Panc1 (cell line): ENCODE results near the gene CHRD. TPM values are rescaled to one million over a fixed set of nuclear protein-coding genes. Genes with fewer than 3 reads are reported as not detected.
"Not testable (repeated sequence)": the region's sequence is repeated elsewhere in the genome, so short reads cannot be mapped to it uniquely, and the experiment has no call there.

Experiments
- ATAC-seq: fragments of 200-7000 bp; cut with Tn5 transposase; 2 replicates; pipeline ENCODE4 v1.9.1; 2020; ENCODE audit warnings: mild to moderate bottlenecking, moderate library complexity
- BruUV-seq: library from RNA; stranded (reverse); fragments of 400-500 nt; replicated peaks from 2 replicates; lab custom pipeline; 2021; lab: Mats Ljungman, UMichigan
- CTCF ChIA-PET: fragments of 300-600 bp; sonication (Branson Sonifier 250); formaldehyde crosslinking; loops from one replicate; lab custom pipeline; 2022; ENCODE audit warnings: antibody characterized with exemption; lab: Charles Lee
- POLR2A ChIA-PET: fragments of 300-600 bp; sonication (Branson Sonifier 250); formaldehyde crosslinking; loops from one replicate; lab custom pipeline; 2022; ENCODE audit warnings: antibody characterized with exemption; lab: Charles Lee
- DNase-seq: peaks from one replicate; pipeline ENCODE4 v3.0.0-alpha.2; 2010; ENCODE audit warnings: low read depth, low spot score
- H3K27ac ChIP-seq: 2 replicates; pipeline ENCODE4 v1.5.1; 2011; ENCODE audit warnings: mild to moderate bottlenecking, low read length, inconsistent platforms
- H3K27me3 ChIP-seq: fragments of 200-500 bp; sonication (Bioruptor generic); 2 replicates; pipeline ENCODE4 v1.6.0; 2014; ENCODE audit warnings: low read length, inconsistent platforms; ENCODE audit not compliant: control insufficient read depth, insufficient read depth
- H3K36me3 ChIP-seq: fragments of 200-500 bp; sonication (Bioruptor generic); 2 replicates; pipeline ENCODE4 v1.5.1; 2014; ENCODE audit warnings: inconsistent platforms, mild to moderate bottlenecking, low read length, moderate library complexity; ENCODE audit not compliant: control insufficient read depth, insufficient read depth
- H3K4me1 ChIP-seq: 2 replicates; pipeline ENCODE4 v1.5.1; 2011; ENCODE audit warnings: inconsistent platforms, mild to moderate bottlenecking, low read length, moderate library complexity; ENCODE audit not compliant: control insufficient read depth, insufficient read depth
- H3K4me3 ChIP-seq, 2 experiments: 2 replicates each; pipeline ENCODE4 v1.5.1; 2011 to 2012; ENCODE audit warnings: low read depth in 2 of 2, low read length in 2 of 2, mild to moderate bottlenecking in 2 of 2, inconsistent platforms in 1 of 2, moderate library complexity in 1 of 2
- H3K9me3 ChIP-seq: fragments of 200-500 bp; sonication (Bioruptor generic); 2 replicates; pipeline ENCODE4 v1.5.1; 2014; ENCODE audit warnings: low read depth, mild to moderate bottlenecking, inconsistent platforms, low read length, moderate library complexity; ENCODE audit not compliant: control insufficient read depth, insufficient read depth
- POLR2AphosphoS5 ChIP-seq: IDR thresholded peaks from 2 replicates; pipeline ENCODE4 v1.6.1; 2012; ENCODE audit warnings: mild to moderate bottlenecking, low read depth, low read length, moderate library complexity
- SIN3A ChIP-seq: IDR thresholded peaks from 2 replicates; pipeline ENCODE4 v1.6.1; 2012; ENCODE audit warnings: low read depth, mild to moderate bottlenecking, low read length, moderate library complexity, borderline replicate concordance; ENCODE audit not compliant: insufficient read depth
- TCF7L2 ChIP-seq: IDR thresholded peaks from 2 replicates; pipeline ENCODE4 v1.6.1; 2011; ENCODE audit warnings: mild to moderate bottlenecking, low read depth, low read length, inconsistent platforms
- in situ Hi-C: cut with HindIII; loops from 2 replicates; pipeline ENCODE4 v1.10.0; 2016; ENCODE audit warnings: low sequenced_read_pairs, low pct_unique_long_range_greater_than_20kb
- intact Hi-C: fragments of 100-400 bp; cut with micrococcal nuclease; formaldehyde crosslinking; loops from one replicate; pipeline ENCODE4 v1.10.0; 2022; ENCODE audit not compliant: unreplicated experiment
- total RNA-seq: library from RNA; stranded (reverse); gene quantifications from one replicate; pipeline ENCODE4 v1.2.1, GENCODE V29; 2021; ENCODE audit not compliant: unreplicated experiment
- TF ChIP-seq, protein P1 (sequence below): fragments of 450-650 bp; IDR thresholded peaks from 2 replicates; pipeline ENCODE4 v1.5.1; 2017; ENCODE audit warnings: mild to moderate bottlenecking
- TF ChIP-seq, protein P2 (sequence below), 2 experiments: IDR thresholded peaks; 2 replicates each; pipeline ENCODE4 v1.6.1; 2011 to 2012; ENCODE audit warnings: low read depth in 2 of 2, control low read depth in 1 of 2, low read length in 1 of 2, mild to moderate bottlenecking in 1 of 2, moderate library complexity in 1 of 2; ENCODE audit not compliant: insufficient read depth in 1 of 2

CHRD gene
- total RNA-seq, 1 experiment from 2014 or later, result 1.4 TPM

DNA sequence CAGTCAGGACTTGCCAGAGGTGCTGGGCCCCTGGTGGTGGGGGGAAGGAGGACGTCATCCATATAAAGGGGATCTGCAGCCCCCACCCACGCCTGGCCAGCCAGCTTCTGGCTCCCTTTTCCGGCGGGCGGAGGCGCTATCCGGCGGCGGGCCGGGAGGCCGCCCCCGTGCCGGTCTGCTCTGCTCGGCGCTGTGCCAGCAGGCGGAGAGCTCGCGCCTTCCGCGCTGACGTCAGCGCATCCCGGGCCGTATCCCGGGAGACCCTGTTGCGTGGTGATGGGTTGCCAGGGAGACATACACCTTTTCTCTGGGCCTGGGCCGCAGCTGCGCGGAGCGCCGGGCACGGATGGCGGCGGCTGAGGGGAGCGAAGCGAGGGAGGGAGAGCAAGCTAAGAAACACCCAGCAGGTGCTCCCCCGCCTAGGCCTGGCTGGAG lies 41.3 kb upstream of the CHRD start:
- ATAC-seq, result no peak
- Histone ChIP-seq H3K4me3 (no peak overlapping the region), H3K4me1 (peaks cover 31% of the 10 kb centered on the region), H3K27me3 (no peaks in the 10 kb centered on the region), H3K9me3 (no peaks in the 10 kb centered on the region), H3K36me3 (no peaks in the 10 kb centered on the region; the same call in 1 of the 2 replicates), H3K27ac (no peak overlapping the region)
- ChIA-PET POLR2A (no interaction called here), CTCF (no interaction called here)
- intact Hi-C loops (no loop called here), in situ Hi-C loops (no loop called here)
- no TSS peak for BruUV-seq
- DNase-seq, result no peak
- TF ChIP-seq POLR2AphosphoS5 (no peak), TCF7L2 (no peak), SIN3A (no peak)
- TF ChIP-seq, protein P1, sequence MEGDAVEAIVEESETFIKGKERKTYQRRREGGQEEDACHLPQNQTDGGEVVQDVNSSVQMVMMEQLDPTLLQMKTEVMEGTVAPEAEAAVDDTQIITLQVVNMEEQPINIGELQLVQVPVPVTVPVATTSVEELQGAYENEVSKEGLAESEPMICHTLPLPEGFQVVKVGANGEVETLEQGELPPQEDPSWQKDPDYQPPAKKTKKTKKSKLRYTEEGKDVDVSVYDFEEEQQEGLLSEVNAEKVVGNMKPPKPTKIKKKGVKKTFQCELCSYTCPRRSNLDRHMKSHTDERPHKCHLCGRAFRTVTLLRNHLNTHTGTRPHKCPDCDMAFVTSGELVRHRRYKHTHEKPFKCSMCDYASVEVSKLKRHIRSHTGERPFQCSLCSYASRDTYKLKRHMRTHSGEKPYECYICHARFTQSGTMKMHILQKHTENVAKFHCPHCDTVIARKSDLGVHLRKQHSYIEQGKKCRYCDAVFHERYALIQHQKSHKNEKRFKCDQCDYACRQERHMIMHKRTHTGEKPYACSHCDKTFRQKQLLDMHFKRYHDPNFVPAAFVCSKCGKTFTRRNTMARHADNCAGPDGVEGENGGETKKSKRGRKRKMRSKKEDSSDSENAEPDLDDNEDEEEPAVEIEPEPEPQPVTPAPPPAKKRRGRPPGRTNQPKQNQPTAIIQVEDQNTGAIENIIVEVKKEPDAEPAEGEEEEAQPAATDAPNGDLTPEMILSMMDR, result no peak
- TF ChIP-seq, protein P2, sequence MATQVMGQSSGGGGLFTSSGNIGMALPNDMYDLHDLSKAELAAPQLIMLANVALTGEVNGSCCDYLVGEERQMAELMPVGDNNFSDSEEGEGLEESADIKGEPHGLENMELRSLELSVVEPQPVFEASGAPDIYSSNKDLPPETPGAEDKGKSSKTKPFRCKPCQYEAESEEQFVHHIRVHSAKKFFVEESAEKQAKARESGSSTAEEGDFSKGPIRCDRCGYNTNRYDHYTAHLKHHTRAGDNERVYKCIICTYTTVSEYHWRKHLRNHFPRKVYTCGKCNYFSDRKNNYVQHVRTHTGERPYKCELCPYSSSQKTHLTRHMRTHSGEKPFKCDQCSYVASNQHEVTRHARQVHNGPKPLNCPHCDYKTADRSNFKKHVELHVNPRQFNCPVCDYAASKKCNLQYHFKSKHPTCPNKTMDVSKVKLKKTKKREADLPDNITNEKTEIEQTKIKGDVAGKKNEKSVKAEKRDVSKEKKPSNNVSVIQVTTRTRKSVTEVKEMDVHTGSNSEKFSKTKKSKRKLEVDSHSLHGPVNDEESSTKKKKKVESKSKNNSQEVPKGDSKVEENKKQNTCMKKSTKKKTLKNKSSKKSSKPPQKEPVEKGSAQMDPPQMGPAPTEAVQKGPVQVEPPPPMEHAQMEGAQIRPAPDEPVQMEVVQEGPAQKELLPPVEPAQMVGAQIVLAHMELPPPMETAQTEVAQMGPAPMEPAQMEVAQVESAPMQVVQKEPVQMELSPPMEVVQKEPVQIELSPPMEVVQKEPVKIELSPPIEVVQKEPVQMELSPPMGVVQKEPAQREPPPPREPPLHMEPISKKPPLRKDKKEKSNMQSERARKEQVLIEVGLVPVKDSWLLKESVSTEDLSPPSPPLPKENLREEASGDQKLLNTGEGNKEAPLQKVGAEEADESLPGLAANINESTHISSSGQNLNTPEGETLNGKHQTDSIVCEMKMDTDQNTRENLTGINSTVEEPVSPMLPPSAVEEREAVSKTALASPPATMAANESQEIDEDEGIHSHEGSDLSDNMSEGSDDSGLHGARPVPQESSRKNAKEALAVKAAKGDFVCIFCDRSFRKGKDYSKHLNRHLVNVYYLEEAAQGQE (IDR thresholded peaks at IDR 0.05; ENCODE audit: insufficient read depth in 1 of 2, low read depth in 2 of 2, low read length in 1 of 2), result no peak

DNA sequence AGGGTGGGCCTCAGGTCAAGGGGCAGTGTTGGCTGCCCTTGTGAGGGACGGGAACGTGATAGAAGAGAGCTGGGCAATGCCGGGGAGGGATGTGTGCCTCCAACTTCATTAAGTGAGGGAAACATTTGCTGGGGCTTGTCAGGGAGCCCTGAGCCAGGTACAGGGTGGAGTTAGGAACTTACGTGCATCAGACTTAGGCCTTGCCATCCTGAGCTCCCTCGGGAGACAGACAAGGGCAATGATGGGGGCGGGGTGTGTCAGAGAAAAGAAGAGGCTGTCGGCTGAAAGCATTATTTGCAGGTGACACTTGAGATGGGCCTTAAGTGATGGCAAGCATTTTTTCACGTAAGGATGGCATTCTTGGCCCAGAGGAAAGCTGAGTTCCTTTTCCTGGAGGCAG lies 40.9 kb upstream of the CHRD start:
- in situ Hi-C loops (no loop called here), intact Hi-C loops (no loop called here)
- ATAC-seq (no peak), DNase-seq (no peak)
- no TSS peak for BruUV-seq
- ChIA-PET POLR2A (interaction anchor here (0.6 kb wide), 1 partner anchor 11 kb away, joined by 3 read pairs; no protein-coding TSS in a partner anchor), CTCF (no interaction called here)
- Histone ChIP-seq H3K9me3 (no peaks in the 10 kb centered on the region), H3K27ac (no peak overlapping the region), H3K4me3 (no peak overlapping the region), H3K4me1 (peaks cover 27% of the 10 kb centered on the region), H3K36me3 (no peaks in the 10 kb centered on the region; the same call in 1 of the 2 replicates), H3K27me3 (no peaks in the 10 kb centered on the region)
- TF ChIP-seq POLR2AphosphoS5 (no peak), TCF7L2 (no peak), SIN3A (no peak)
- TF ChIP-seq, protein P1, result no peak
- TF ChIP-seq, protein P2 (IDR thresholded peaks at IDR 0.05; ENCODE audit: insufficient read depth in 1 of 2, low read depth in 2 of 2, low read length in 1 of 2), result no peak

DNA sequence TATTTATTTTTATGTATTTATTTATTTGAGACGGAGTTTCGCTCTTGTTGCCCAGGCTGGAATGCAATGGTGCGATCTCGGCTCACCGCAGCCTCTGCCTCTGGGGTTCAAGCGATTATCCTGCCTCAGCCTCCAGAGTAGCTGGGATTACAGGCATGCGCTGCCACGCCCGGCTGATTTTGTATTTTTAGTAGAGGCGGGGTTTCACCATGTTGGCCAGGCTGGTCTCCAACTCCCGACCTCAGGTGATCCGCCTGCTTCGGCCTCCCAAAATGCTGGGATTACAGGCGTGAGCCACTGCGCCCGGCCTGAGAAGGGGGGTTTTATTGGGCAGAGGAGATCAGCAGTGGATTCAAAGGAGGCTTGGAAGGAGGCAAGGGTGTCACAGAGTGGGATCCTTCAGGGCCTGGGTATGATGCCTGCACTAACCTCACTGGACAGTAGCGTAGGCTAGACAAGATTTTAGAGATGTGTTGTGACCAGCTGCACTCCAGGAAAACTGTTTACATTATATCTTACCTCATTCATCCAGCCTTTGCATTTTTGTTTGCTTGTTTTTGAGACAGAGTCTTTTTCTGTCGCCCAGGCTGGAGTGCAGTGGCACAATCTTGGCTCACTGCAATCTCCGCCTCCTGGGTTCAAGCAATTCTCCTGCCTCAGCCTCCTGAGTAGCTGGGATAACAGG lies 40.3 kb upstream of the CHRD start:
- H3K4me3 ChIP-seq, BruUV-seq, H3K27ac ChIP-seq, ATAC-seq, in situ Hi-C loops, H3K27me3 ChIP-seq, intact Hi-C loops, H3K36me3 ChIP-seq, H3K9me3 ChIP-seq, DNase-seq, CTCF ChIA-PET: not testable (repeated sequence)
- POLR2A ChIA-PET, result interaction anchor here (0.6 kb wide), 1 partner anchor 12 kb away, joined by 3 read pairs; no protein-coding TSS in a partner anchor
- H3K4me1 ChIP-seq, result peaks cover 21% of the 10 kb centered on the region
